ENCODE measurements around the gene GLIS1. TPM values are rescaled to one million over a fixed set of nuclear protein-coding genes. Genes with fewer than 3 reads are reported as not detected.

The GLIS1 gene
- total and polyA plus RNA-seq, 11 donors, result 0.06 to 0.35 (median 0.13) TPM; not detected in 6

- 84 to 91% (median 87%) methylated on average over 11 of the region's 11 CpGs for WGBS, 4 donors
- Histone ChIP-seq H3K27me3 (peaks cover 0 to 6% (median 0%) of the 10 kb centered on the region in 9 donors), H3K9me3 (no peaks in the 10 kb centered on the region), H3K4me3 (no peak overlapping the region), H3K27ac (no peak overlapping the region), H3K36me3 (no peaks in the 10 kb centered on the region), H3K4me1 (no peaks in the 10 kb centered on the region)
- ATAC-seq, result no peak
- no peak for DNase-seq
- intact Hi-C loops (cut with DNase I), result no loop called here
- TF ChIP-seq CTCF (IDR thresholded peaks at IDR 0.05) (no peak), POLR2A (IDR thresholded peaks at IDR 0.05) (no peak)
Observed at GRCh38 chr1:53662169-53662568, 76.8 kb downstream of the GLIS1 start.

GRCh38 chr1:53661496-53661895, 77.5 kb downstream of the GLIS1 start:
- intact Hi-C loops (cut with DNase I), result no loop called here
- Histone ChIP-seq H3K4me1 (peaks cover 0 to 4% (median 0%) of the 10 kb centered on the region in 12 donors), H3K36me3 (no peaks in the 10 kb centered on the region), H3K4me3 (no peak overlapping the region), H3K9me3 (no peaks in the 10 kb centered on the region), H3K27me3 (peaks cover 0 to 6% (median 0%) of the 10 kb centered on the region in 9 donors), H3K27ac (no peak overlapping the region)
- ATAC-seq, result no peak
- DNase-seq, result peak in 1 of 5 donors; percentile 37
- TF ChIP-seq POLR2A (IDR thresholded peaks at IDR 0.05) (no peak), CTCF (IDR thresholded peaks at IDR 0.05) (no peak)
- WGBS, 4 donors, result 86 to 91% (median 89%) methylated on average over 6 to 8 of the region's 8 CpGs

DNA sequence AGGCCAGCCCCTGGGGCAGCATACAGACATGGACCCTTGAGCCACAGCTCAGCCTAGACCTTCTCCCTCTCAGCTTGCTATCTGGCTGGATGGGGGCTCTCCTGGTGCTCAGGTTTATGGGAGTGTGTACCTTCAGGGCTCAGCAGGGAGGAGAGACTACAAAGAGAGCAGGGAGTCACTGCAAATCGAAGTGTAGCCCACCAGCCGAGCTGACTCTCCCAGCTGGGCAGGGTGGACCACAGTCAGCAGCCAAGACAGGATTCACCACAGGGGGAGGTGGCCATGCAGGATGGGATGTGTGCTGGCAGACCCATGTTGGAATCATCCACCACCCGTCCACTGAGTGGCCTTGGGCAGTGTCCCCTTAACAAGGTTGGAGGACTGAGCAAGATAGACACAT, 78.3 kb downstream of the GLIS1 start:
- peaks cover 0 to 7% (median 0%) of the 10 kb centered on the region in 9 donors for H3K27me3 ChIP-seq
- TF ChIP-seq CTCF (IDR thresholded peaks at IDR 0.05), result no peak
- TF ChIP-seq POLR2A (IDR thresholded peaks at IDR 0.05), result no peak
- peaks cover 0 to 5% (median 0%) of the 10 kb centered on the region in 12 donors for H3K4me1 ChIP-seq
- WGBS, 4 donors, result 51 to 93% (median 71%) methylated on average over 2 to 3 of the region's 3 CpGs
- intact Hi-C loops (cut with DNase I), result no loop called here
- H3K27ac ChIP-seq, result no peak overlapping the region
- H3K9me3 ChIP-seq, result no peaks in the 10 kb centered on the region
- H3K4me3 ChIP-seq, result no peak overlapping the region
- ATAC-seq (no peak), DNase-seq (peak in 1 of 5 donors; percentile 28)
- no peaks in the 10 kb centered on the region for H3K36me3 ChIP-seq

DNA sequence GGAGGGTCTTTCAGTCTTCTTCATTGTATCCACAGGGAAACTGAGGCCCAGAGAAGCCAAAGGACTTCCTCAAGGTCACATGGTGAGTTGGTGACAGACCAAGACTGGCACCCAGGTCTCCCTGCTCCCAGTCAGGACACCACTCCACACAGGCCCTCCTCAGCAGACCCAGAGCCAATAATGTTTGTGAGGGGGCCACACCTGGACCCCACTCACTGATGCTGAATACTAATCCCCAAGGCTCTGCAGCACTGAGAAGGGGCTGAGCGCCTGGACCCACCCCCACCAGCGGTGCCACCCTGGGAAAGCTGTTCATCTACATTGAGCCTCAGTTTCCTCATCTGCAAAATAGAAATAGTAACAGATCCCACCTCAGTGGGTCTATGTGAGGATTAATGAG, 79.5 kb downstream of the GLIS1 start:
- Histone ChIP-seq H3K27me3 (peaks cover 0 to 7% (median 0%) of the 10 kb centered on the region in 9 donors), H3K4me1 (peaks cover 0 to 5% (median 0%) of the 10 kb centered on the region in 12 donors), H3K4me3 (no peak overlapping the region), H3K9me3 (no peaks in the 10 kb centered on the region), H3K36me3 (no peaks in the 10 kb centered on the region), H3K27ac (no peak overlapping the region)
- 86 to 95% (median 89%) methylated on average over 2 of the region's 2 CpGs for WGBS, 4 donors
- ATAC-seq, result no peak
- DNase-seq, result no peak
- intact Hi-C loops (cut with DNase I), result no loop called here
- TF ChIP-seq POLR2A (IDR thresholded peaks at IDR 0.05) (no peak), CTCF (IDR thresholded peaks at IDR 0.05) (no peak)

All from heart left ventricle (tissue), 16 donors.